ENCODE data around the gene KLRB1.
A peak's percentile ranks its signal among the peaks of the same experiment; 100 is the strongest.

- TF ChIP-seq PAX5 (IDR thresholded peaks at IDR 0.05; ENCODE audit: insufficient read depth, low read length, severe bottlenecking), result no peak
- no peak for TF ChIP-seq POLR2A (IDR thresholded peaks at IDR 0.05; ENCODE audit: low read depth, low read length)
- TF ChIP-seq SPI1 (IDR thresholded peaks at IDR 0.05; ENCODE audit: low read depth, low read length), result peak; percentile 69
- no peak for TF ChIP-seq POLR2AphosphoS5 (IDR thresholded peaks at IDR 0.05; ENCODE audit: low read depth, low read length)
Observed at GRCh38 chr12:9651265-9651729, 43.6 kb upstream of the KLRB1 start.

Data from GM12891 (cell line).